K562 (cell line): ENCODE results near the gene FOXK2. TPM values are rescaled to one million over a fixed set of nuclear protein-coding genes. Genes with fewer than 3 reads are reported as not detected.

Source experiments
- ATAC-seq: fragments of 200-7000 bp; cut with Tn5 transposase; 3 replicates; pipeline ENCODE4 v1.9.1; 2020; ENCODE audit warnings: moderate library complexity
- BruUV-seq: library from RNA; stranded (reverse); fragments of 400-500 nt; replicated peaks from 2 replicates; lab custom pipeline; 2021; lab: Mats Ljungman, UMichigan
- CTCF ChIA-PET: fragments of 300-600 bp; formaldehyde crosslinking; extraction: SDS; loops from one replicate; lab custom pipeline; 2021; ENCODE audit warnings: low intra/inter-chr PET ratio; lab: Yijun Ruan, JAX
- POLR2A ChIA-PET: fragments of 300-600, 350-650 bp; sonication (Branson Sonifier 250); formaldehyde crosslinking; extraction: SDS; loops from one replicate; lab custom pipeline; 2021; ENCODE audit warnings: antibody characterized with exemption, inconsistent platforms; lab: Yijun Ruan, JAX
- DNase-seq, 4 experiments: peaks; one replicate each; pipeline versions ENCODE4 v3.0.0 to v3.0.0-alpha.2; 2011 to 2018; ENCODE audit warnings: low spot score in 3 of 4, mixed read lengths in 3 of 4; ENCODE audit errors: extremely low read depth in 1 of 4
- FAIRE-seq: peaks from 2 replicates; lab custom pipeline; 2011; peaks lifted over from hg19 to GRCh38; lab: Jason Lieb, UNC
- H2AFZ ChIP-seq: 2 replicates; pipeline ENCODE4 v1.6.0; 2011; ENCODE audit warnings: low read depth, low read length, control low read depth, inconsistent platforms
- H3K27ac ChIP-seq: fragments of 200-600 bp; 3 replicates; pipeline ENCODE4 v1.8.0; 2011; ENCODE audit warnings: low read depth, mild to moderate bottlenecking, control low read depth, inconsistent platforms, low read length, moderate library complexity, mixed read lengths; ENCODE audit errors: extremely low read depth
- H3K27me3 ChIP-seq, 2 experiments: fragments of 300-600 bp in 1 of 2; 2 replicates in 1 of 2; 3 replicates in 1 of 2; pipeline versions ENCODE4 v1.6.0 to v1.8.0; 2011; ENCODE audit warnings: inconsistent platforms in 2 of 2, low read length in 2 of 2, mild to moderate bottlenecking in 1 of 2, mixed read lengths in 1 of 2, moderate library complexity in 1 of 2; ENCODE audit not compliant: control insufficient read depth in 2 of 2, insufficient read depth in 2 of 2
- H3K36me3 ChIP-seq: fragments of 300-600 bp; 3 replicates; pipeline ENCODE4 v1.8.0; 2011; ENCODE audit warnings: mild to moderate bottlenecking, low read length, inconsistent platforms; ENCODE audit not compliant: control insufficient read depth, insufficient read depth
- H3K4me1 ChIP-seq, 2 experiments: fragments of 200-600 bp in 1 of 2; replicated peaks in 1 of 2; 2 replicates in 1 of 2; 3 replicates in 1 of 2; pipeline versions ENCODE4 v1.5.1 to v1.8.0; 2011; ENCODE audit warnings: inconsistent platforms in 2 of 2, low read length in 2 of 2, mild to moderate bottlenecking in 1 of 2, mixed read lengths in 1 of 2, moderate library complexity in 1 of 2; ENCODE audit not compliant: control insufficient read depth in 2 of 2, insufficient read depth in 2 of 2
- H3K4me2 ChIP-seq: 2 replicates; pipeline ENCODE4 v1.6.1; 2011; ENCODE audit warnings: low read length, control low read depth, inconsistent platforms, mixed read lengths; ENCODE audit not compliant: insufficient read depth
- H3K4me3 ChIP-seq: fragments of 200-600 bp; sonication (generic), shearing (Covaris generic); 2 replicates; pipeline ENCODE4 v1.5.1; 2016; ENCODE audit warnings: control low read depth, inconsistent platforms
- H3K79me2 ChIP-seq: fragments of 200-600 bp; 3 replicates; pipeline ENCODE4 v1.8.0; 2011; ENCODE audit warnings: low read length, inconsistent platforms; ENCODE audit not compliant: control insufficient read depth, insufficient read depth
- H3K9ac ChIP-seq, 2 experiments: 2 replicates each; pipeline versions ENCODE4 v1.6.0 to v1.6.1; 2011; ENCODE audit warnings: low read depth in 2 of 2, low read length in 2 of 2, control low read depth in 1 of 2, inconsistent platforms in 1 of 2, mild to moderate bottlenecking in 1 of 2, mixed read lengths in 1 of 2; ENCODE audit not compliant: insufficient read depth in 1 of 2
- H3K9me1 ChIP-seq: one replicate; pipeline ENCODE4 v1.6.0; 2011; ENCODE audit warnings: inconsistent platforms, mild to moderate bottlenecking, low read length, moderate library complexity; ENCODE audit not compliant: control insufficient read depth, insufficient read depth
- H3K9me3 ChIP-seq: replicated peaks from 2 replicates; pipeline ENCODE4 v1.5.1; 2011; ENCODE audit warnings: low read depth, low read length, inconsistent platforms; ENCODE audit not compliant: control insufficient read depth, insufficient read depth
- H4K20me1 ChIP-seq: replicated peaks from 2 replicates; pipeline ENCODE4 v1.6.1; 2011; ENCODE audit warnings: low read length, inconsistent platforms, mixed read lengths; ENCODE audit not compliant: control insufficient read depth, insufficient read depth
- KDM5B ChIP-seq: fragments of 200-600 bp; sonication (generic); IDR thresholded peaks from 2 replicates; pipeline ENCODE4 v1.6.1; 2012; ENCODE audit warnings: low read depth, mild to moderate bottlenecking, moderate library complexity, low read length, control low read depth, inconsistent platforms; ENCODE audit not compliant: insufficient replicate concordance
- MYNN ChIP-seq, 2 experiments: sonication (generic); formaldehyde crosslinking in 1 of 2; IDR thresholded peaks; 2 replicates each; pipeline versions ENCODE4 v1.5.0 to v1.6.1; 2016 to 2020; ENCODE audit warnings: antibody characterized with exemption in 1 of 2, missing genetic modification reagents in 1 of 2
- POLR3G ChIP-seq: IDR thresholded peaks from 2 replicates; pipeline ENCODE4 v1.6.1; 2011; ENCODE audit not compliant: insufficient read length, insufficient replicate concordance; ENCODE audit errors: extremely low read depth
- TEAD1 ChIP-seq, 2 experiments: fragments of 450-650 bp in 1 of 2; sonication (generic) in 1 of 2; formaldehyde crosslinking; IDR thresholded peaks; 2 replicates each; pipeline versions ENCODE4 v1.4.0 to v1.8.0; 2020 to 2022; ENCODE audit warnings: mild to moderate bottlenecking in 2 of 2, missing genetic modification reagents in 1 of 2
- ZNF512 ChIP-seq: IDR thresholded peaks from 2 replicates; pipeline ENCODE4 v1.6.1; 2016; ENCODE audit warnings: missing genetic modification characterization, missing compliant biosample characterization
- ZNF551 ChIP-seq: fragments of 250-450 bp; sonication (Bioruptor Pico); IDR thresholded peaks from 2 replicates; pipeline ENCODE4 v1.5.0; 2021; ENCODE audit warnings: mild to moderate bottlenecking, moderate library complexity
- WGBS: fragments of 100-300 bp; shearing (Covaris generic); methylation state at CpG from one replicate; pipeline ENCODE4 v1.1.6; 2016; ENCODE audit warnings: low coverage, mixed read lengths; ENCODE audit not compliant: insufficient coverage; ENCODE audit errors: missing lambda C conversion rate; 5-methylcytosine and 5-hydroxymethylcytosine counted together
- in situ Hi-C: fragments of 300-500 bp; cut with MboI; formaldehyde crosslinking; loops from 4 replicates; pipeline ENCODE4 v1.15.0; 2018; ENCODE audit warnings: inconsistent platforms, mixed read lengths
- intact Hi-C: fragments of 100-400 bp; cut with micrococcal nuclease; formaldehyde crosslinking; loops from 2 replicates; pipeline ENCODE4 v1.14.2; 2022
- polyA plus RNA-seq, 8 experiments: library from polyadenylated mRNA; depleted of rRNA in 4 of 8; stranded (reverse) in 5 of 8; unstranded in 3 of 8; fragments of >200 nt; fragmentation: Nextera tagmentation in 2 of 8; fragmentation: Illumina TruSeq in 1 of 8; extraction: Ambion mirVana in 2 of 8; extraction: Trizol in 1 of 8; gene quantifications; 2 replicates each; pipeline versions ENCODE4 v1.2.1 to v1.2.3, GENCODE V29; 2011 to 2014; ENCODE audit warnings: inconsistent platforms in 1 of 8, missing spikeins in 1 of 8
- total RNA-seq, 7 experiments: library from RNA; depleted of rRNA in 6 of 7; stranded (reverse); fragments of >200 nt in 6 of 7; fragmentation: Illumina TruSeq in 2 of 7; extraction: Trizol in 2 of 7; gene quantifications; 2 replicates each; pipeline versions ENCODE4 v1.2.1 to v1.2.3, GENCODE V29; 2011 to 2021; ENCODE audit warnings: low replicate concordance in 1 of 7

FOXK2 gene
- total and polyA plus RNA-seq, 9 of the 15 experiments (the other 6 are each of a cell fraction or from before 2014, with no cell fraction given) = 3.0 to 86.0 (median 44.1) TPM

GRCh38 chr17:82592767-82593589, 73.4 kb downstream of the FOXK2 start:
- peaks cover 0 to 33% of the 10 kb centered on the region in 2 experiments; a peak in 2 of 5 replicates for H3K4me1 ChIP-seq
- H3K9ac ChIP-seq = peak overlapping the region in 1 of 2 experiments; percentile 84; a peak in 2 of 4 replicates
- peak overlapping the region; percentile 54; the same call in 1 of the 3 replicates for H3K27ac ChIP-seq
- BruUV-seq = no TSS peak
- H2AFZ ChIP-seq = no peak overlapping the region
- no peaks in the 10 kb centered on the region for H3K27me3 ChIP-seq
- H3K4me3 ChIP-seq = no peak overlapping the region
- DNase-seq (peak in 1 of 4 experiments; percentile 30), FAIRE-seq (peak; percentile 11), ATAC-seq (no peak; the same call in 2 of the 3 replicates)
- H3K79me2 ChIP-seq = peaks cover 20% of the 10 kb centered on the region
- no peaks in the 10 kb centered on the region for H3K9me3 ChIP-seq
- peaks cover 84% of the 10 kb centered on the region for H3K36me3 ChIP-seq
- H3K9me1 ChIP-seq = peaks cover 6% of the 10 kb centered on the region
- intact Hi-C loops (no loop called here), in situ Hi-C loops (no loop called here)
- WGBS = 56% methylated on average over 20 of the region's 29 CpGs
- no peaks in the 10 kb centered on the region for H4K20me1 ChIP-seq
- ChIA-PET POLR2A (no interaction called here), CTCF (no interaction called here)
- TF ChIP-seq ZNF512 (tag) (no peak), TEAD1 (CRISPR knock-in tag; IDR thresholded peaks at IDR 0.05) (no peak), POLR3G (no peak), ZNF551 (no peak), MYNN (IDR thresholded peaks at IDR 0.05) (peak; percentile 100), MYNN (CRISPR knock-in tag; IDR thresholded peaks at IDR 0.05) (peak; percentile 91), KDM5B (peak; percentile 57)
- H3K4me2 ChIP-seq = no peak overlapping the region; the same call in 1 of the 2 replicates
